ENCODE results near the gene RPS6KB2.
A peak's percentile ranks its signal among the peaks of the same experiment; 100 is the strongest.

RPS6KB2 gene

GRCh38 chr11:67432655-67433349 is 4.5 kb downstream of the RPS6KB2 start:
- no peak overlapping the region for H3K4me3 ChIP-seq (ENCODE audit: low read depth, low read length)
- no peak for DNase-seq (ENCODE audit: low read depth)
- TF ChIP-seq CTCF (IDR thresholded peaks at IDR 0.05; ENCODE audit: insufficient read depth, low read depth, low read length, missing control alignments): no peak

GRCh38 chr11:67433536-67434394 is 5.5 kb downstream of the RPS6KB2 start:
- peak; percentile 37 for DNase-seq (ENCODE audit: low read depth)

GRCh38 chr11:67434395-67434881 is 6.1 kb downstream of the RPS6KB2 start:
- no peak for TF ChIP-seq CTCF (IDR thresholded peaks at IDR 0.05; ENCODE audit: insufficient read depth, low read depth, low read length, missing control alignments)
- peak overlapping the region; percentile 88 for H3K4me3 ChIP-seq (ENCODE audit: low read depth, low read length)
- peak; percentile 46 for DNase-seq (ENCODE audit: low read depth)

More at GRCh38 chr11:67433536-67434394, 5.5 kb downstream of the RPS6KB2 start:
- no peak overlapping the region; the same call in 1 of the 2 replicates for H3K4me3 ChIP-seq (ENCODE audit: low read depth, low read length)
- TF ChIP-seq CTCF (IDR thresholded peaks at IDR 0.05; ENCODE audit: insufficient read depth, low read depth, low read length, missing control alignments): no peak

DNA sequence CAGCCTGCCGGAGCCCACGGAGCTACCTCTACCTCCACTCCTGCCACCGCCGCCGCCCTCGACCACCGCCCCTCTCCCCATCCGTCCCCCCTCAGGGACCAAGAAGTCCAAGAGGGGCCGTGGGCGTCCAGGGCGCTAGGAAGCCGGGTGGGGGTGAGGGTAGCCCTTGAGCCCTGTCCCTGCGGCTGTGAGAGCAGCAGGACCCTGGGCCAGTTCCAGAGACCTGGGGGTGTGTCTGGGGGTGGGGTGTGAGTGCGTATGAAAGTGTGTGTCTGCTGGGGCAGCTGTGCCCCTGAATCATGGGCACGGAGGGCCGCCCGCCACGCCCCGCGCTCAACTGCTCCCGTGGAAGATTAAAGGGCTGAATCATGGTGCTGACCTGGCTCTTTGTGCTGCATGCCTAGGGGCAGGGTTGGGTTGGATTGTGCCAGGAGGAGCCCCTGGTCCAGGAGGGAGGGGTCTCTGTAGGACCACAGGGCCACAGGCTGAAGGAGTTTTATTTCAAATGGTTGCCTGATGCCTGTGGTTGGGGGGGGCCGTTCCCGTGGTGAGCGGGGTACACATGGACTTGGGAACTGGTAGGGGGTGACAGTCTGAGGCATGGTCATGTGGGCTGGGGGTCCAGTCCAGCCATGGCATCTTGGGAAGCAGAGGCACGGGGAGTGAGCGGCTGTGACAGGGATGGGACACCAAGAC is 6.9 kb downstream of the RPS6KB2 start:
- TF ChIP-seq CTCF (IDR thresholded peaks at IDR 0.05; ENCODE audit: insufficient read depth, low read depth, low read length, missing control alignments): no peak
- DNase-seq (ENCODE audit: low read depth): peak; percentile 15
- H3K4me3 ChIP-seq (ENCODE audit: low read depth, low read length): peak overlapping the region; percentile 88

- peak; percentile 21 for DNase-seq (ENCODE audit: low read depth)
- TF ChIP-seq CTCF (IDR thresholded peaks at IDR 0.05; ENCODE audit: insufficient read depth, low read depth, low read length, missing control alignments): no peak
- peak overlapping the region; percentile 88 for H3K4me3 ChIP-seq (ENCODE audit: low read depth, low read length)
Measured at GRCh38 chr11:67435727-67436458, 7.6 kb downstream of the RPS6KB2 start.

GRCh38 chr11:67436459-67437081 is 8.3 kb downstream of the RPS6KB2 start:
- peak overlapping the region; percentile 88 for H3K4me3 ChIP-seq (ENCODE audit: low read depth, low read length)
- TF ChIP-seq CTCF (IDR thresholded peaks at IDR 0.05; ENCODE audit: insufficient read depth, low read depth, low read length, missing control alignments): no peak
- peak; percentile 93 for DNase-seq (ENCODE audit: low read depth)

Measured in GM12865 (cell line).